ENCODE results near the gene STUM.

DNA sequence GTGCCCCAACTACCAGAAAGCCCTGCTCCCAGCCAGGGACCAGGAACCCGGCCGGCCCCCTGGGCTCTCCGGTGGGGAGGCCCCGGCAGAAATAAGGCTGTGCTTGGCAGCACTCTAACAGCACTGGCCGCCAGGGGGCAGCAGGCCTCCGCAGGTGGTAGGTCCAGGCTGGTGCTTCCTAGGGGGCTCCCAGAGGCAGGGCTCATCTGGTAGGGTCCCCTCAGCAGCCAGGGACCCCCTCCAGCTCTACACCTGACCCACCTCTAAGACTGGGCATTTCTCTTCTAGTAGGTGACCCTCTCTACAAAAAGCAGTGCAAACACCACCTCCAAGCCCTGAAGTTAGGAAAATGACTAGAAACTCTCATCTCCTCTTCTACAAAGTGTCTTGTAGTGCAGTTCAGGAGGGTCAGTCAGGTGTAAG is 85.6 kb downstream of the STUM start:
- TF ChIP-seq, protein P1, sequence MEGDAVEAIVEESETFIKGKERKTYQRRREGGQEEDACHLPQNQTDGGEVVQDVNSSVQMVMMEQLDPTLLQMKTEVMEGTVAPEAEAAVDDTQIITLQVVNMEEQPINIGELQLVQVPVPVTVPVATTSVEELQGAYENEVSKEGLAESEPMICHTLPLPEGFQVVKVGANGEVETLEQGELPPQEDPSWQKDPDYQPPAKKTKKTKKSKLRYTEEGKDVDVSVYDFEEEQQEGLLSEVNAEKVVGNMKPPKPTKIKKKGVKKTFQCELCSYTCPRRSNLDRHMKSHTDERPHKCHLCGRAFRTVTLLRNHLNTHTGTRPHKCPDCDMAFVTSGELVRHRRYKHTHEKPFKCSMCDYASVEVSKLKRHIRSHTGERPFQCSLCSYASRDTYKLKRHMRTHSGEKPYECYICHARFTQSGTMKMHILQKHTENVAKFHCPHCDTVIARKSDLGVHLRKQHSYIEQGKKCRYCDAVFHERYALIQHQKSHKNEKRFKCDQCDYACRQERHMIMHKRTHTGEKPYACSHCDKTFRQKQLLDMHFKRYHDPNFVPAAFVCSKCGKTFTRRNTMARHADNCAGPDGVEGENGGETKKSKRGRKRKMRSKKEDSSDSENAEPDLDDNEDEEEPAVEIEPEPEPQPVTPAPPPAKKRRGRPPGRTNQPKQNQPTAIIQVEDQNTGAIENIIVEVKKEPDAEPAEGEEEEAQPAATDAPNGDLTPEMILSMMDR (IDR thresholded peaks at IDR 0.05; ENCODE audit: insufficient read depth, low read length, poor library complexity, severe bottlenecking), result peak; percentile 95
- no peak for TF ChIP-seq EZH2phosphoT487 (conservative IDR thresholded peaks at IDR 0.05; ENCODE audit: low read length)

Data from SU-DHL-6 (cell line).